DOHH2 (cell line): ENCODE data around the gene LYPD5.
A peak's percentile ranks its signal among the peaks of the same experiment; 100 is the strongest.
"Not testable (repeated sequence)": the region's sequence is repeated elsewhere in the genome, so short reads cannot be mapped to it uniquely, and the experiment has no call there.

ENCODE experiments used
- H3F3A ChIP-seq: fragments of 200-600 bp; sonication (generic), shearing (Covaris generic); 2 replicates; pipeline ENCODE4 v1.6.0; 2016; ENCODE audit warnings: antibody characterized with exemption, mild to moderate bottlenecking; ENCODE audit not compliant: control insufficient read depth, insufficient read depth
- H3K27ac ChIP-seq: fragments of 200-600 bp; sonication (generic); 2 replicates; pipeline ENCODE4 v1.5.1; 2014; ENCODE audit warnings: low read depth, mild to moderate bottlenecking, low read length, moderate library complexity
- H3K27me3 ChIP-seq: fragments of 200-600 bp; sonication (generic); 2 replicates; pipeline ENCODE4 v1.6.1; 2014; ENCODE audit warnings: mild to moderate bottlenecking, low read length, mixed read lengths; ENCODE audit not compliant: control insufficient read depth
- H3K36me3 ChIP-seq: fragments of 200-600 bp; sonication (generic); 2 replicates; pipeline ENCODE4 v1.6.1; 2014; ENCODE audit warnings: mild to moderate bottlenecking, low read length, moderate library complexity, mixed read lengths; ENCODE audit not compliant: control insufficient read depth
- H3K4me1 ChIP-seq: fragments of 200-600 bp; sonication (generic); 2 replicates; pipeline ENCODE4 v1.6.1; 2014; ENCODE audit warnings: mild to moderate bottlenecking, low read length, mixed read lengths; ENCODE audit not compliant: control insufficient read depth
- H3K4me2 ChIP-seq: fragments of 200-600 bp; sonication (generic); 2 replicates; pipeline ENCODE4 v1.6.0; 2014; ENCODE audit warnings: mild to moderate bottlenecking, low read length, moderate library complexity
- H3K4me3 ChIP-seq: fragments of 200-600 bp; sonication (generic); 2 replicates; pipeline ENCODE4 v1.5.1; 2014; ENCODE audit warnings: mild to moderate bottlenecking, low read length, mixed read lengths
- H3K79me2 ChIP-seq: fragments of 200-600 bp; sonication (generic); 2 replicates; pipeline ENCODE4 v1.6.1; 2014; ENCODE audit warnings: mild to moderate bottlenecking, low read length, mixed read lengths; ENCODE audit not compliant: control insufficient read depth
- H3K9me2 ChIP-seq: fragments of 200-600 bp; sonication (generic); replicated peaks from 2 replicates; pipeline ENCODE4 v1.6.1; 2014; ENCODE audit warnings: mild to moderate bottlenecking, low read length, mixed read lengths; ENCODE audit not compliant: control insufficient read depth
- H3K9me3 ChIP-seq: fragments of 200-600 bp; sonication (generic); 2 replicates; pipeline ENCODE4 v1.6.1; 2014; ENCODE audit warnings: antibody characterized with exemption, low read length, mixed read lengths; ENCODE audit not compliant: control insufficient read depth, insufficient read depth
- H4K20me1 ChIP-seq: fragments of 200-600 bp; sonication (generic); 2 replicates; pipeline ENCODE4 v1.6.0; 2014; ENCODE audit warnings: low read depth, mild to moderate bottlenecking, antibody characterized with exemption, low read length, moderate library complexity; ENCODE audit not compliant: control insufficient read depth, insufficient read depth
- EZH2phosphoT487 ChIP-seq: fragments of 200-600 bp; sonication (generic); IDR thresholded peaks from 2 replicates; pipeline ENCODE4 v1.6.1; 2017; ENCODE audit warnings: borderline replicate concordance, mild to moderate bottlenecking, antibody characterized with exemption, low read length, moderate library complexity, mixed read lengths
- TF ChIP-seq, protein P1 (sequence below): fragments of 200-600 bp; sonication (generic); IDR thresholded peaks from one replicate; pipeline ENCODE4 v1.5.1; 2014; ENCODE audit warnings: antibody characterized with exemption, mild to moderate bottlenecking, low read depth, low read length; ENCODE audit not compliant: poor library complexity, severe bottlenecking

LYPD5 gene

DNA sequence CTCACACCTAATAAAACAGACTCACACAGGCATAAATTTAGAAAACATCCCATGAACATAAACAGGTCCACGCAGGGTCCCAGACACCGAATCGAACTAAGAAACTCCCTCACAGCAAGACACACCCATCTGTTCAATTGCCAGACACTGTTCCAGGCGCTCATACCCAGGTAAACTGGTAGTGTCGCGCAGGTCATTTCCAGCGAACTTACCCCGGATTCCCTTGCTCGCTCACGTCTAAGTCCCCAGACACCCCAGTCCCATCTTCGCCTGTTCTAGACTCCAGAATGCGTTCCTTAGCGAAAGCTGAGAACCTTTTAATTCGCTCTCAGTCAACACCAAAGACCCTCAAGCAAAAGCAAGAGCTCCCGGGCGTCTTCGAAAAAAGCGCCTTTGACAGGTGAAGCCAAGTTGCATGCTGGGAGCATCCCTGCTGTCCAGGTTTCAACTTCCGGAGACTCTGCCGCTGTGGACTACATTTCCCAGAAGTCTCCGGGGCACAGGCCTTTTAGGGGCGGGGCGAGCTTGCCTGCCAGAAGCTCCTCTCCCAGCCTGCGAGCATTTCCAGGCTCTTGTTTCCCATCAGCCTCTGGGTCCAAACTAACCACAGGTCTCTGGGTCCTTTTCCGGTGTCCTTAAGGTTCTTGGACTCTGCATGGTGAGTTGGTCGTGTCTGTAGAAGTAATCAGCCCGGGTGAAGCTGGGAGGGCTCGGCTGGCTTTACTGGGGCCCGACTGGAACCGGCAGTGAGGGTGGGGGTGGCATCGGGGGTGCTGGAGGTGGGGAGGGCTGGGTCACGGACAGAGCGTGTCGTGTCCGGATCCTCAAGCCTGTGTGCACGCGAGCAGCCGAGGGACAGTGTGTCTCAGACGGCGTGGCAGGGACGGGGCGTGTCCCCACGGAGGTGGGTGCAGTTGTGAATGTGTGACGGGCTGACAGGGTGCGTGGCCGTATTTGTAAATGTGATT, 24.8 kb upstream of the LYPD5 start, which contains the start of gene ZNF283:
Gene ZNF283 (plus strand): TSS at position 535 of the 968 bp plus-strand sequence. CDS start 6,184 bp downstream, outside the sequence.
- H3K27ac ChIP-seq, result no peak within 1 kb of the TSS
- no peaks in the 10 kb centered on the region for H3K27me3 ChIP-seq
- peak within 1 kb of the TSS; percentile 72 for H3K4me3 ChIP-seq

DNA sequence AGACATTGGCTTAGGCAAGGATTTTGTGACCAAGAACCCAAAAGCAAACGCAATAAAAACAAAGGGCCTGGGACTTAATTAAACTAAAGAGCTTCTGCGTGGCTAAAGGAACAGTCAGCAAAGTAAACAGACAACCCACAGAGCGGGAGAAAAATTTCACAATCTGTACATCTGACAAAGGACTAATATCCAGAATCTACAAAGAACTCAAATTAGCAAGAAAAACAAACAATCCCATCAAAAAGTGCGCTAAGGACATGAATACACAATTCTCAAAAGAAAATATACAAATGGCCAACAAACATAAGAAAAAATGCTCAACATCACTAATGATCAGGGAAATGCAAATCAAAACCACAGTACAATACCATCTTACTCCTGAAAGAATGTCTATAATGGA, 22.3 kb upstream of the LYPD5 start:
- H3K9me3 ChIP-seq, H3K4me3 ChIP-seq, H3K36me3 ChIP-seq, H3F3A ChIP-seq, H3K4me1 ChIP-seq, H4K20me1 ChIP-seq, H3K9me2 ChIP-seq, H3K79me2 ChIP-seq, H3K4me2 ChIP-seq, H3K27ac ChIP-seq, H3K27me3 ChIP-seq: not testable (repeated sequence)

More for the DNA sequence above, 24.8 kb upstream of the LYPD5 start, which contains the start of gene ZNF283:
- Histone ChIP-seq H3K4me2 (peak within 1 kb of the TSS; percentile 60), H3K9me3 (peaks cover 7% of the 10 kb centered on the region), H3K4me1 (no peaks in the 10 kb centered on the region), H3F3A (no peaks in the 10 kb centered on the region), H3K36me3 (no peaks in the 10 kb centered on the region), H3K9me2 (no peaks in the 10 kb centered on the region), H3K79me2 (no peaks in the 10 kb centered on the region), H4K20me1 (no peaks in the 10 kb centered on the region)
- TF ChIP-seq EZH2phosphoT487, result no peak
- TF ChIP-seq, protein P1, sequence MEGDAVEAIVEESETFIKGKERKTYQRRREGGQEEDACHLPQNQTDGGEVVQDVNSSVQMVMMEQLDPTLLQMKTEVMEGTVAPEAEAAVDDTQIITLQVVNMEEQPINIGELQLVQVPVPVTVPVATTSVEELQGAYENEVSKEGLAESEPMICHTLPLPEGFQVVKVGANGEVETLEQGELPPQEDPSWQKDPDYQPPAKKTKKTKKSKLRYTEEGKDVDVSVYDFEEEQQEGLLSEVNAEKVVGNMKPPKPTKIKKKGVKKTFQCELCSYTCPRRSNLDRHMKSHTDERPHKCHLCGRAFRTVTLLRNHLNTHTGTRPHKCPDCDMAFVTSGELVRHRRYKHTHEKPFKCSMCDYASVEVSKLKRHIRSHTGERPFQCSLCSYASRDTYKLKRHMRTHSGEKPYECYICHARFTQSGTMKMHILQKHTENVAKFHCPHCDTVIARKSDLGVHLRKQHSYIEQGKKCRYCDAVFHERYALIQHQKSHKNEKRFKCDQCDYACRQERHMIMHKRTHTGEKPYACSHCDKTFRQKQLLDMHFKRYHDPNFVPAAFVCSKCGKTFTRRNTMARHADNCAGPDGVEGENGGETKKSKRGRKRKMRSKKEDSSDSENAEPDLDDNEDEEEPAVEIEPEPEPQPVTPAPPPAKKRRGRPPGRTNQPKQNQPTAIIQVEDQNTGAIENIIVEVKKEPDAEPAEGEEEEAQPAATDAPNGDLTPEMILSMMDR, result no peak

DNA sequence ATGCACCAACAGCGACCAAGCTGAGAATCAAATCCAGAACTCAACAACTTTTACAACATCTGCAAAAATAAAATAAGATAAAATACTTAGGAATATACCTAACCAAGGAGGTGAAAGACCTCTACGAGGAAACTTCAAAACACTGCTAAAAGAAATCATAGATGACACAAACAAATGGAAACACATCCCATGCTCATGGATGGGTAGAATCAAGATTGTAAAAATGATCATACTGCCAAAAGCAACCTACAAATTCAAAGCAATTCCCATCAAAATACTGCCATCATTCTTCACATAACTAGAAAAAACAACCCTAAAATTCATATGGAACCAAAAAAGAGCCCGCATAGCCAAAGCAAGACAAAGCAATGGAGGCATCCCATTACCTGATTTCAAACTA, 21.6 kb upstream of the LYPD5 start:
- not testable (repeated sequence) for H3K27ac ChIP-seq, H3K9me2 ChIP-seq, H4K20me1 ChIP-seq, H3K27me3 ChIP-seq, H3K4me2 ChIP-seq, H3K79me2 ChIP-seq, H3F3A ChIP-seq, H3K4me3 ChIP-seq, H3K4me1 ChIP-seq, H3K36me3 ChIP-seq, H3K9me3 ChIP-seq

DNA sequence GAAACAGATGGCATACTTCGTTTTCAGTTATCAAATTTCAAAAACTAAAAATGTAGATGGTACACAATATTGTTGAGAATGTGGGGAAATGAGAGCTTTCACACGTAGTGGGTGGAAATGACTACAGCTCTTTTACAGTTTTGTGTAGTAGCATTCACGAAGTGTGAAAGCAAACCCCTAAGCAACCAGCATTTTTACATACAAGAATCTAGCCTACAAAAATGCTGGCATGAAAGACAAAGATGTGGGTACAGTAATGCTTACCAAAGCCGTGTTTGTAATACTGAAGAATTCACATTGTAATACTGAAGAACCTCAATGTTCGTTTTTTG, 18.6 kb upstream of the LYPD5 start:
- no peak for TF ChIP-seq EZH2phosphoT487
- TF ChIP-seq, protein P1, result no peak
- Histone ChIP-seq H3K36me3 (no peaks in the 10 kb centered on the region), H3F3A (no peaks in the 10 kb centered on the region), H3K9me3 (no peaks in the 10 kb centered on the region), H3K27ac (no peak overlapping the region), H3K79me2 (no peaks in the 10 kb centered on the region), H4K20me1 (no peaks in the 10 kb centered on the region), H3K9me2 (no peaks in the 10 kb centered on the region), H3K4me2 (no peak overlapping the region), H3K4me3 (no peak overlapping the region), H3K27me3 (no peaks in the 10 kb centered on the region), H3K4me1 (no peaks in the 10 kb centered on the region)
